Measurements from ENCODE around the gene CD151.

CD151 gene

DNA sequence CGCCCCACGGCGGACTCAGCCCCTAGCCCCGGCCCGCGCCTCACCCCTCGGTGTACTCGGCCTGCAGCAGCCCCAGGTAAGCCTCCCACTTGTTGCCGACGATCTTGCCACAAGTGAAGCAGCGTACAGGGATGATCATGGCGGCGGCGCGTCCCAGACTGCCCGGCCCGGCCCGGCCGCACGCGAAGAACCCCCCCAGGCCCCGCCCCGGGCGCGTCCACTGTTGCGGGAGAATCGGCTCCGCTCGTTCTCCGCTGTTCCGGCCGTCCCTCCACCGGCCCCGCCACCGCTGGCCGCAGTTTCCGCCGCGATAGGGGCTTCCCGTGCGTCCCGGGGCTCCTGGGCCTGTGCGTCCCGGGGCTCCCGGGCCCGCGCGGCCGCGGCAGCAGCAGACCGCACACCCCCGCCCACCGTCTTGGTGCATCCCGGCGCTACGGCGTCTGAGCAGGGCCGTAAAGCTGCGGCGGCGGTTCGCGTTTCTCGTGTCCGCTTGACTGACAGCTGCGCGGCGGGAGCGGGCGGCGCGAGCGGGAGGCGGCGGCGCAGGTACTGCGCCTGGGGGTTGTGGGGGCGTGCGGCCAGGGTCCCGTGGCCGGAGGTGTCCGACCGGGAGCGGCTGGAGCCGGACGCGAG, 9.7 kb downstream of the CD151 start, which contains the start of the genes POLR2L and TSPAN4:
Gene POLR2L, minus strand, starts transcription at position 160 of the 633 bp plus-strand sequence. Its CDS starts 21 bp downstream, at position 139.
Gene TSPAN4, plus strand, starts transcription at position 483 of the 633 bp plus-strand sequence. CDS start 7,453 bp downstream, outside the sequence.
- peak; percentile 97 for DNase-seq (ENCODE audit: insufficient read length)
- TF ChIP-seq TAF1 (IDR thresholded peaks at IDR 0.05; ENCODE audit: borderline replicate concordance, low read depth, low read length) (peak; percentile 97), POLR2AphosphoS5 (IDR thresholded peaks at IDR 0.05; ENCODE audit: low read depth, low read length) (peak; percentile 99), POLR2A (IDR thresholded peaks at IDR 0.05; ENCODE audit: low read depth, low read length) (peak; percentile 99)
- FAIRE-seq = peak; percentile 100

DNA sequence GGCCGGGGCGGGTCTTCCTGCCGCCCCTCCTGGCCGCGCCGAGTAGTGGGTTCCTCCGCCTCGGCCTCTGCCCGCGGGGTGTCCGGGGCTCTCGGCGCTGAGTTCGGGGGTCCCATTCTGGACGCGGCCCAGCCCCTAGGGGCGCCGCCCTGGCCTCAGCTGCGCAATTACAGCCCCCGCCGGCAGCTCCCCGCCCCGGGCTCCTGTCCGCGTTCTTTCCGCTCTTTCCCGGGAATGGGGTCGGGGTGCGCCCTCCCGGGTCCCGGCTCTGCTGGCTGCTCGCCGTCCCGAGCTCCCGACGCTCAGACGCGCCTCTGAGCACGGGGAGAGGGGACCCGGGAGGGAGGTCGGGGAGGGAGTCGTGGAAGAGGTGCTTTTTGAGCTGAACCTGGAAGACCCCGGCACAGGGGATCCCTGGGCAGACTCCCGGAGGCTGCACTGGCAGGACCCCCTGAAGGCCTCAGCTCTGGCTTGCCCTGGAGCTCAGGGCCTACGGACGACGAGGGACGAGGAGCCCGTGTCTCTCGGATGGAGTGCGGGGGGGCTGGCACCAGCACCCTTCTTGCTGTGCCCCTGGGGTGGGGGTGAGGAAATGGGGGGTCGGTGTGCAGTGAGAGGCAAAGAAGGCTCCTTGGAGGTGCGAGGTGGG, 10.5 kb downstream of the CD151 start:
- no peak for TF ChIP-seq POLR2AphosphoS5 (IDR thresholded peaks at IDR 0.05; ENCODE audit: low read depth, low read length)
- no peak for TF ChIP-seq TAF1 (IDR thresholded peaks at IDR 0.05; ENCODE audit: borderline replicate concordance, low read depth, low read length)
- TF ChIP-seq POLR2A (IDR thresholded peaks at IDR 0.05; ENCODE audit: low read depth, low read length) = no peak
- peak; percentile 67 for FAIRE-seq
- DNase-seq (ENCODE audit: insufficient read length) = no peak

DNA sequence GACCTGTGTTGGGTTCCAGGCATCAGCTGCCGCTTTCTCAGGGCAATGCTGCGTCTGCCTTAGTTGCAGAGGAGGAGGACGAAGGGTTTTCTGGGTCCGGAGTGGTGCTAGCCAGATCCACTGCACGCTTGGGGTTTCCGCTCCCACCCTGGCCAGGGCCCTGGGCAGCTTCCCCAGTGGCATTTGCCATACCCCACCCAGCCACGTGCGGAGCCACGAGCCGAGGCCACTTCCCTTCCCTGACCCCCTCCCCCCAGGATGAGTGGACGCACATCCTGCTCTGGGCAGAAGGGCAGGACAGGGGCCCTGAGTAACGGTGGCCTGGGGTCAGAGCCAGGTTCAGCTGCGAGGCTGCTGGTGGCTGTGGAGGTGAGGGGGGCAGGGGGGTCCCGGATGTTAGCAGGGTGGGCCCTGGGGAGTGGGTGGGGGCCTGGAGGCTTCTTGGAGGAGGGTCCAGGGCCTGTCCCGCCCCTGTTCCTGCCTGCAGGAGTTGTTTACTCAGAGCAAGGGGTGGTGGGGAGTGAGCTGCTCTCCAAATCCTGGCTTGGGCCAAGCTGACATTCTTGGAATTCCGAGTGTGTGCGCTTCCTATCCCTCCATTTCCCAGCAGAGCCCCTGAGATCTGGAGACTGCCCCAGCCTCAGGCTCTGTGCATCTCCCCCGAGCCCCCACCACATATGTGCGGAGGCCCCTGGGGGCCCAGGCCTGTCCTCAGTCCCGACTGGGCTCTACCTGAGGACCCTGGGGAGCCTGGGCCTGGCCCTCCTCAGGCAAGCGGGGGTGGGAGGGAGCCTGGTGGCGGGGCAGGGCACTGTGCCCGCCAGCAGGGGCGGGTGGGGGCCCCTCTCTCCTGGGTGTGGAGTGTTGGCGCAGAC, 11.3 kb downstream of the CD151 start:
- FAIRE-seq (peak; percentile 80), DNase-seq (ENCODE audit: insufficient read length) (no peak)
- no peak for TF ChIP-seq TAF1 (IDR thresholded peaks at IDR 0.05; ENCODE audit: borderline replicate concordance, low read depth, low read length)
- TF ChIP-seq POLR2AphosphoS5 (IDR thresholded peaks at IDR 0.05; ENCODE audit: low read depth, low read length) = no peak

DNA sequence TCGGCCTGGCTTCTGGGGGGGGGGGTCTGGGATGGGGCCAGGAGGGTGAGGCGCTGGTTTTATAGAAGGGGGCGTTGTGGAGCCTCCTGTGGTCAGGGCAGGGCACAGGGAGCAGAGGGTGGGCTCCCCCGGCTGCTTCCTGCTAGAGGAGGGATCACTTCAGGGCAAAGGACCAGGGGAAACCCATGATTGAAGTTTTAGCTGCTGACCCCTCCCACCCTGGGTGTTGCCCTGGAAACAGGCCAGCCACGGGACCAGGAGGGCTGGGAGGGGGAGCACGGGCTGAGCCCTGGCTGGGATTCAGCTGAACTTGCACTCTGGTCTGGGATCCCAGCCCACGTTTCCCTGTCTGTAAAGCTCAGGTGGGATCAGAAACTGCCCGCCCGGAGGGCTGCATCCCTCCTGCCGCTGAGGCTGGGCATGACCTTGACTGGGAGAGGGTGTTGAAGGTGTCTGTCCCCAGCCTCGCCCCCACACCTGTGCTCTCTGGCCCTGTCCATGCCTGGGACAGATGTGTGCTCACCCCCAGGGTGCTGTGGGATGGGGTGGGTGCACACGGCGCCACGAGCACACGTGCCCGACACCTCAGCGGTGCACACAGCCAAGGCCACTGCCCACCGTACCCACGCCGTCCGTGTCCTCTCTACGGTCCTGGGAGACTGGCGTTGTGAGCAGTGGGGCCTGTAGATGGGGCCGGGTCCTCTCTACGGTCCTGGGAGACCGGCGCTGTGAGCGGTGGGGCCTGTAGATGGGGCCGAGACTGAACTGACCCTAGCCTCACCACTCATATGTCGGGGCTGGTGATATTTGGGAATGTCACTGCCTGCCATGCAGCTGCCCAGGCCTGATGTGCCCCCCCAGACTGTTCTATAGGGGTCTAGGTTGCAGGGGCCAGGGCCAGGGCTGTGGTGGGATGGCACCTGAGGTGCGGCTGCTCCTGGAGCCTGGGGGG, 12.2 kb downstream of the CD151 start:
- DNase-seq (ENCODE audit: insufficient read length) (no peak), FAIRE-seq (peak; percentile 21)
- TF ChIP-seq TAF1 (IDR thresholded peaks at IDR 0.05; ENCODE audit: borderline replicate concordance, low read depth, low read length) (no peak), POLR2A (IDR thresholded peaks at IDR 0.05; ENCODE audit: low read depth, low read length) (no peak), POLR2AphosphoS5 (IDR thresholded peaks at IDR 0.05; ENCODE audit: low read depth, low read length) (no peak)

DNA sequence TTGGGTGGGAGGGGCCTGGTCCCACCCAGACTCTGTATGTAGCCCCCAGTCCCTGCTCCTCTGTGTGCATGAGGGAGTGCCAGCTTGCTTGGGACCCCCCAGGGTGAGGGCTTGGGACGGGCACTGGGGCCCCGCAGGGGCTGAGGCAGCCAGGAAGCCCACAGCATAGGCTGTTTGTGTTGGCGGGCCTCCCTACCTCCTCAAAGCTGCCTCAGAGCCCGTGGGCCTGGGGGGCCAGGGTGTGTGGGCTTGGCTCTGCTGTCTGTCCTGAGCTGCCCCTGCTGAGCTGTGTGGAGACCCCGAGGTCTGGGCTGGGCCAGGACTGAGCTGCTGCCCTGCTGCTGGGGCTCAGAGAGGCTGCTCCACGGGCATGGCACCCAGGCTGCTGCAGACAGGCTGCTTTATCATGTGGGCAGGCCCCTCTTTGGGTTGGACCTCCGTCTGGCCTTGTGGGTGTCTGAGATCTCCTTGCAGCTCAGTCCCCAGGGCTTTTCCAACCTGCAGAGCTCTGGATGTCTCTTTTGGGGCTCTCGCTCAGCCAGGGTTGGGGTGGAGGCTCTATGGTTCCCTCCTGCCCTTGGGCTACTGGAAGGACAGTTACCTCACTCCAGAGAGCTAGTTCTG, 13.2 kb downstream of the CD151 start:
- DNase-seq (ENCODE audit: insufficient read length) = no peak
- FAIRE-seq = no peak
- TF ChIP-seq POLR2AphosphoS5 (IDR thresholded peaks at IDR 0.05; ENCODE audit: low read depth, low read length) (no peak), TAF1 (IDR thresholded peaks at IDR 0.05; ENCODE audit: borderline replicate concordance, low read depth, low read length) (no peak), POLR2A (IDR thresholded peaks at IDR 0.05; ENCODE audit: low read depth, low read length) (no peak)

DNA sequence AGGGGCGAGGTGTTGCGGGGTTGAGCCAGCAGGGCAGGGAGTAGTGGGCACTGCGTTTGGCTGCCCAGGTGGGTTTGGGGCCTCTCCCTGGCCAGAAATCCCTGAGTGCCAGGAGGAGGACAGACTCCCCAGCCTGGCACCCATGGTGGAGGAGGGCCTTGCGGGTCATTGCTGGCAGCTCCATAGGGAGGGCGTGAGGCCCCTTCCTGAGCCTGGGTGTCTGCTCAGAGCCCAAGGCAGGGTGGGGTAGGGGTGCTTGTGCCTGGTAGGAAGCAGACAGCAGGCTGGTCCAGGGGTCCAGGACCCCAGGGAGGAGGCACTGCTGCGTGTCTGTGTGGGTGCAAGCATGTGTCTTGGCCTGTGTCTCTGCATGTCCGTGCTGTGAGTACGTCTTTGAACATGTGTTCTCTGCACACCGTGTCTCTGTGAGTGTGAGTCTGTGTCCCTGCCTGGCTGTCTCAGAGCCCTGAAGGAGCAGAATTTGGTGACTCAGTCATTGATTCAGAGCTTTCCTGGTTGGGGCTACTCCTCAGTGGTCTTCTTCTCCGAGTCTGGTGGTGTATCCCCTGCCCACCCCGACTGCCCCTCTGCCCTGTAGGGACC, 13.8 kb downstream of the CD151 start:
- TF ChIP-seq POLR2AphosphoS5 (IDR thresholded peaks at IDR 0.05; ENCODE audit: low read depth, low read length) (no peak), TAF1 (IDR thresholded peaks at IDR 0.05; ENCODE audit: borderline replicate concordance, low read depth, low read length) (no peak), POLR2A (IDR thresholded peaks at IDR 0.05; ENCODE audit: low read depth, low read length) (no peak)
- DNase-seq (ENCODE audit: insufficient read length) = no peak
- FAIRE-seq = peak; percentile 14

DNA sequence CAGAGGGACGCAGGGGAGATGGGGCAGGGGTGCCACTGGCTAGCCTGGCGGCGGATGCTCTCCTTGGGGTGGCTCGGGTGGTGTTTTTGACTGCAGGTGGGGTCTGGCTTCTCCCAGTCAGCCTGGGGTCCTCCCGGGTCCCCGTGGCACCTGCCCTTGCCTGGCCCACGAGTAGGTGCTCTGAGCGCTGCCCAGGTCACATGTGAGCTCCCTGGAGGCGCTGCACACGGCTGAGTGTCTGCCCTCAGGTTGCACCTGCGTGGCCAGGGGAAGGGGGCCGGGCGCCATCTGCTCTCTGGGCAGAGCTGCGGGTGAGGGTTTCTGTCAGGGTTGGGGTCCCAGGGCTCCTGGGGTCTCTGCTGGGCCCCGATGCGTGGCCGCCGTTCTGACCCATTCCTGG, 15.1 kb downstream of the CD151 start:
- DNase-seq (ENCODE audit: insufficient read length) (no peak), FAIRE-seq (no peak)
- TF ChIP-seq TAF1 (IDR thresholded peaks at IDR 0.05; ENCODE audit: borderline replicate concordance, low read depth, low read length) = no peak
- TF ChIP-seq POLR2AphosphoS5 (IDR thresholded peaks at IDR 0.05; ENCODE audit: low read depth, low read length) = no peak
- no peak for TF ChIP-seq POLR2A (IDR thresholded peaks at IDR 0.05; ENCODE audit: low read depth, low read length)

DNA sequence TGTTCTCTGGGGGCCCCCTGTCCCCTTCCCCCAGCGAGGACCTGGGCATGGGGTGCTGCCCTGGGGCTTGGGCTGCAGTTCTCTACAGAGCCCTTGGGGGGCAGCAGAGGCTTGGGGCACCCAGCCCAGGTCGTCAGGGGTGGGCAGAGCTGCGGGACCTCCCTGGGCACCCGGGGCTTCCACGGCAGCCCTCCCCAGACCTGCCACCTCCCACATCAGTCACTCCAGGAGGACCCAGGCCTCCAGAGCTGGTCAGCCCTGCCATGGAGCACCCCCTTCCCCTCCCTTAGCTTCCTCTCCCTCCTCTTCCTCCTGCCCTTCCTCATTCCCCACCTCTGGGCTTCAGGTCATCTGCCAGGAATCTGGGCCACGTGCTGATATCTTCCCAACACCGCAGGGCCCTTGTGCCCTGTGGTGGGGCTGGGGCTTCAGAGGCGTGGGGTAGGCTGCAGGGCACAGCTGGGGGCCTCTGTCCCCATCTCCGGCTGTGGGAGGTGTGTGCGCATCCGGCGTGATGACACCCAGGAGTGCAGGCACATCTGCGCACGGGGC, 15.7 kb downstream of the CD151 start:
- FAIRE-seq (peak; percentile 42), DNase-seq (ENCODE audit: insufficient read length) (peak; percentile 94)
- no peak for TF ChIP-seq TAF1 (IDR thresholded peaks at IDR 0.05; ENCODE audit: borderline replicate concordance, low read depth, low read length)
- no peak for TF ChIP-seq POLR2AphosphoS5 (IDR thresholded peaks at IDR 0.05; ENCODE audit: low read depth, low read length)
- no peak for TF ChIP-seq POLR2A (IDR thresholded peaks at IDR 0.05; ENCODE audit: low read depth, low read length)

DNA sequence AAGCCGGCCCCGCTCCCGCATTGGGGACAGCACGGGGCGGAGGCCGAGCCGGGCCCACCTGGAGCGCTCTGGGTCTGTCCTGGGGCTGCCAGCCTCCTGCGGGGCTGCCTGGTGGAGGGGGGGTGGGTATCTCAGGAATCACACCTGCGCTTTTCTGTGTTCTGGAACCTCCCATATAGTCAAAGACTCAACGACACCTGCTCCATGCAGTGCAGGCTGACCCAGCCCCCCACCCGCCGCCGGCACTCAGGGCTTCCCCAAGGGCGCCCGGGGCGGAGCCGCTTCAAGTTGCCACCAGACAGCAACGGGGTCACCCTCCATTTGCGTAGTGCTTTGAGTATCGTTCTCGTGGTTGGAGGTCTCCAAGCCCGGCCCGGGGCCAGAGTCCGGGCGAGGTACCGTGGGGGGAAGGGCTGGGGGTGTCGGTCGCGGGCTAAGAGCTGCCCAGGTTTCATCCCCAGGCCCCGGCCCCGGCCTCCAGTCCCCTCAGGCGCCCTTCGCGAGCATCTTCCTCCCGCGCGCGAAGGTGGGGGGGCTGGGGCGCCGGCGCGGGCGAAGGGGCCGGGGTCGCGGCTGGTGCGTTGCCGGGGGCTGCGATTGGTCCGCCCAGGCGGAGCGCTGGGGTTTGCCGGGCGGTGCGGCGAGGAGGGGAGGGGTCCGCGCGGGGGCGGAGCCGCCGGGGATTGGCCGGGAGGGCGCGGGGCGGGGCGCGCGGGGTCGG, 16.5 kb downstream of the CD151 start:
- TF ChIP-seq POLR2AphosphoS5 (IDR thresholded peaks at IDR 0.05; ENCODE audit: low read depth, low read length) (no peak), POLR2A (IDR thresholded peaks at IDR 0.05; ENCODE audit: low read depth, low read length) (no peak), TAF1 (IDR thresholded peaks at IDR 0.05; ENCODE audit: borderline replicate concordance, low read depth, low read length) (no peak)
- DNase-seq (ENCODE audit: insufficient read length) (no peak), FAIRE-seq (no peak)
